C4-2B (cell line): ENCODE data around the gene FOXN3.

Experiments
- CTCF ChIP-seq: fragments of 450-650 bp; conservative IDR thresholded peaks from 2 replicates; pipeline ENCODE4 v1.5.1; 2017; ENCODE audit warnings: mild to moderate bottlenecking
- ZFX ChIP-seq: fragments of 450-650 bp; IDR thresholded peaks from 2 replicates; pipeline ENCODE4 v1.6.1; 2017

- TF ChIP-seq CTCF = no peak
- no peak for TF ChIP-seq ZFX
Measured at GRCh38 chr14:89356927-89357326, 60.1 kb downstream of the FOXN3 start.
